Bone marrow (tissue), 2 donors: ENCODE measurements around the gene NAA11.

Experiments
- DNase-seq, 2 donors: peaks; one replicate each; lab custom pipeline; 2025; lab: John Stamatoyannopoulos, UW

NAA11 gene

GRCh38 chr4:79325864-79326328 lies at the start of gene NAA11:
TSS of gene NAA11 (minus strand) at chr4:79326061. CDS start at chr4:79325877, 184 bp downstream.
- no peak for DNase-seq

GRCh38 chr4:79370026-79370425 lies 44.2 kb upstream of the NAA11 start:
- DNase-seq, result no peak

GRCh38 chr4:79367096-79367495 lies 41.2 kb upstream of the NAA11 start:
- no peak for DNase-seq

GRCh38 chr4:79366422-79366821 lies 40.6 kb upstream of the NAA11 start:
- DNase-seq, result no peak

- no peak for DNase-seq
Observed at GRCh38 chr4:79364061-79364460, 38.2 kb upstream of the NAA11 start.

- DNase-seq, result no peak
Observed at GRCh38 chr4:79362626-79363025, 36.8 kb upstream of the NAA11 start.

GRCh38 chr4:79360006-79360405 lies 34.1 kb upstream of the NAA11 start:
- no peak for DNase-seq

GRCh38 chr4:79358438-79358837 lies 32.6 kb upstream of the NAA11 start:
- no peak for DNase-seq

- DNase-seq, result no peak
Observed at GRCh38 chr4:79357365-79357764, 31.5 kb upstream of the NAA11 start.

- DNase-seq, result no peak
Observed at GRCh38 chr4:79353075-79353474, 27.2 kb upstream of the NAA11 start.

GRCh38 chr4:79348405-79348804 lies 22.5 kb upstream of the NAA11 start:
- DNase-seq, result no peak

GRCh38 chr4:79341893-79342653 lies 16.2 kb upstream of the NAA11 start:
- no peak for DNase-seq

- DNase-seq, result no peak
Observed at GRCh38 chr4:79340568-79340967, 14.7 kb upstream of the NAA11 start.

- DNase-seq, result no peak
Observed at GRCh38 chr4:79338148-79338547, 12.3 kb upstream of the NAA11 start.

- DNase-seq, result no peak
Observed at GRCh38 chr4:79334783-79335182, 8.9 kb upstream of the NAA11 start.

GRCh38 chr4:79334341-79334740 lies 8.5 kb upstream of the NAA11 start:
- no peak for DNase-seq

GRCh38 chr4:79331126-79331876 lies 5.4 kb upstream of the NAA11 start:
- no peak for DNase-seq

- no peak for DNase-seq
Observed at GRCh38 chr4:79330720-79331119, 4.9 kb upstream of the NAA11 start.

GRCh38 chr4:79325436-79325835 lies 425 bp downstream of the NAA11 start:
- DNase-seq, result no peak

- no peak for DNase-seq
Observed at GRCh38 chr4:79319975-79320374, 5.9 kb downstream of the NAA11 start.

GRCh38 chr4:79317711-79318110 lies 8.2 kb downstream of the NAA11 start:
- no peak for DNase-seq

GRCh38 chr4:79315891-79316290 lies 10.0 kb downstream of the NAA11 start:
- DNase-seq, result no peak

- DNase-seq, result no peak
Observed at GRCh38 chr4:79311279-79311678, 14.6 kb downstream of the NAA11 start.
